ENCODE results near the gene MAB21L4.

Gene MAB21L4

DNA sequence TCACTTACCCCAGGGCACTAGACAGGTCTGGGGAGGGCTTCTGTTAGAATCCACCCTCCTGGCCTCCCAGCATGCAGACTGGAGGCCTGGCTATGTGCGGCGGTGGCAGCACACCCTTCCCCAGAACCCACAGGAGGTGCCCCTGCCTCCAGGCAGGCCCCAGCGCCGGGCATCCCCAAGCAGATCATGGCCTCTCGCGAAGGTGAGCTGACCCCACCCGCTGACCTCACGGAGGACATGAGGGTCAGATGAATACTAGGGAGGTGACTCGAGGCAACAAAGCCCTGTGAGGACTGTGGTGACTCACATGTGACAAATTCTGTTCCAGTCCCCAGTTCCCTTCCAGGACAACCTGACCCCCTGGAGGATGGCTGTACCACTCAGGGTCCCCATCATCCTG is 1.9 kb downstream of the MAB21L4 start:
- in situ Hi-C loops (cut with HindIII; ENCODE audit: low sequenced_read_pairs) = no loop called here
- no peak for DNase-seq (ENCODE audit: low read depth, low spot score)
- H3K4me3 ChIP-seq (ENCODE audit: low read depth, low read length) = no peak overlapping the region
- TF ChIP-seq CTCF (IDR thresholded peaks at IDR 0.05; ENCODE audit: low read depth, low read length) = no peak

DNA sequence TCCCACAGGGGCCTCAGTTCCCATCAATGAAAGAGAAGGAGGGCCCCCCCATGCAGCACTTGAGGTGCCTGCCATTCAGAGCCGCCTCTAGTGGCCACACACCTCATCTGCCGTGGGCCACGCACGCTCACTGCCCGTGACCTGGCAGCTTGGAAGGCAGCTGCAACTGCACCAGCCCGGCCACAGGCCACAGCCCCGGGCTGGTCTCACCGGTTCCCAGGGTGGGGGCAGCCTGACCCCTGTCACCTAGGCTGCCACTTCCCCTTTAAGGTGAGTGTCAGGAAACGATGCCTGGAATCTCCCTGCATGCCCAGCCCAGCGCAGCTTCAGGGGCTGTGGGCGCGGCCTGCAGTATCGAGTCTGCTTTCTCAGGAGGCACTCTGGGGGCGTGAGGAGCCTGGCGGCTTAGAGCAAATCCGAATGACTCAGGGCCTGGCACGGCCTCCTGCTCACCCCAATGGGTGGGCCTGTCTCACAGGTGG is 2.6 kb downstream of the MAB21L4 start:
- no peak overlapping the region for H3K4me3 ChIP-seq (ENCODE audit: low read depth, low read length)
- no peak for DNase-seq (ENCODE audit: low read depth, low spot score)

GRCh38 chr2:240892925-240893324 is 3.0 kb downstream of the MAB21L4 start:
- in situ Hi-C loops (cut with HindIII; ENCODE audit: low sequenced_read_pairs) = no loop called here

More for the DNA sequence above, 2.6 kb downstream of the MAB21L4 start:
- in situ Hi-C loops (cut with HindIII; ENCODE audit: low sequenced_read_pairs) = no loop called here
- TF ChIP-seq CTCF (IDR thresholded peaks at IDR 0.05; ENCODE audit: low read depth, low read length) = no peak

GRCh38 chr2:240892356-240892755 is 3.6 kb downstream of the MAB21L4 start:
- no peak for TF ChIP-seq CTCF (IDR thresholded peaks at IDR 0.05; ENCODE audit: low read depth, low read length)
- in situ Hi-C loops (cut with HindIII; ENCODE audit: low sequenced_read_pairs) = no loop called here
- H3K4me3 ChIP-seq (ENCODE audit: low read depth, low read length) = no peak overlapping the region
- no peak for DNase-seq (ENCODE audit: low read depth, low spot score)

More at GRCh38 chr2:240892925-240893324, 3.0 kb downstream of the MAB21L4 start:
- no peak for TF ChIP-seq CTCF (IDR thresholded peaks at IDR 0.05; ENCODE audit: low read depth, low read length)
- no peak overlapping the region for H3K4me3 ChIP-seq (ENCODE audit: low read depth, low read length)
- DNase-seq (ENCODE audit: low read depth, low spot score) = no peak

GRCh38 chr2:240891492-240892340 is 4.2 kb downstream of the MAB21L4 start:
- DNase-seq (ENCODE audit: low read depth, low spot score) = no peak
- TF ChIP-seq CTCF (IDR thresholded peaks at IDR 0.05; ENCODE audit: low read depth, low read length) = no peak
- H3K4me3 ChIP-seq (ENCODE audit: low read depth, low read length) = no peak overlapping the region
- in situ Hi-C loops (cut with HindIII; ENCODE audit: low sequenced_read_pairs) = no loop called here

DNA sequence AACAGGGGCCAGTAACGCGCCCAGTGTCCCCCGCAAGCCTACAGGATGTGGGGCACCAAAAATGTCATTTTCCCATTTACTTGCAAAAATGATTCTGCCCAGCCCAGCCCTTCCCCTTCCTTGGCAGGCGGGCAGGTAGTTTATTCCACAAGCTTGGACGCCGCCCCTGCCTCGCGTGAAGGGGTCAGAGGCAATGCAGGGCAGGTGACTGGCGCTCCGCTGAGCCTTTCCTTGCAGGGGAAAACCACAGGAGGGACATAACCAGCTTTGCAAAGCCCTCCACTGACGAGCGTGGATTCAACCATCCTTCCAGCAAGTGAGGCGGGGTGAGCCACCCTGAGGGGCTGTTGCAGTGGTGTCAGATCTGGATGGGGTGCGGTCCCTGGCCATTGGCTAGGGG is 5.3 kb downstream of the MAB21L4 start:
- in situ Hi-C loops (cut with HindIII; ENCODE audit: low sequenced_read_pairs) = no loop called here
- H3K4me3 ChIP-seq (ENCODE audit: low read depth, low read length) = no peak overlapping the region
- no peak for TF ChIP-seq CTCF (IDR thresholded peaks at IDR 0.05; ENCODE audit: low read depth, low read length)
- DNase-seq (ENCODE audit: low read depth, low spot score) = no peak

Data from astrocyte of the spinal cord (primary cell).